GM12878 (cell line): ENCODE results near the gene TPM4.

Source experiments
- BMI1 ChIP-seq: fragments of 450-650 bp; IDR thresholded peaks from 2 replicates; pipeline ENCODE4 v1.6.1; 2016; ENCODE audit warnings: mild to moderate bottlenecking, moderate library complexity, borderline replicate concordance
- CREM ChIP-seq: IDR thresholded peaks from 2 replicates; pipeline ENCODE4 v1.6.1; 2014; ENCODE audit warnings: antibody characterized with exemption, low read depth
- CTCF ChIP-seq, 3 experiments: IDR thresholded peaks in 2 of 3; conservative IDR thresholded peaks in 1 of 3; 2 replicates each; pipeline ENCODE4 v1.5.1; 2011; ENCODE audit warnings: low read depth in 3 of 3, low read length in 3 of 3, mild to moderate bottlenecking in 3 of 3, control low read depth in 2 of 3, moderate library complexity in 2 of 3, inconsistent platforms in 1 of 3, mixed read lengths in 1 of 3; ENCODE audit not compliant: control insufficient read depth in 2 of 3, insufficient read depth in 1 of 3; ENCODE audit errors: extremely low read depth in 1 of 3
- KAT2A ChIP-seq: conservative IDR thresholded peaks from 2 replicates; pipeline ENCODE4 v1.6.1; 2011; ENCODE audit warnings: low read depth, low read length; ENCODE audit not compliant: control insufficient read depth
- POLR2A ChIP-seq: IDR thresholded peaks from 2 replicates; pipeline ENCODE4 v1.6.1; 2011; ENCODE audit warnings: low read depth, mild to moderate bottlenecking, low read length
- RCOR1 ChIP-seq: conservative IDR thresholded peaks from 2 replicates; pipeline ENCODE4 v1.6.1; 2012; ENCODE audit warnings: low read depth, low read length, improper control_type of control experiment
- SRF ChIP-seq, 2 experiments: IDR thresholded peaks; 2 replicates each; pipeline ENCODE4 v1.6.1; 2011; ENCODE audit warnings: low read depth in 2 of 2, low read length in 2 of 2, mild to moderate bottlenecking in 1 of 2, moderate library complexity in 1 of 2
- TCF3 ChIP-seq: IDR thresholded peaks from 2 replicates; pipeline ENCODE4 v1.6.1; 2012; ENCODE audit warnings: low read depth, mild to moderate bottlenecking, low read length, borderline replicate concordance; ENCODE audit not compliant: insufficient read depth
- YY1 ChIP-seq: IDR thresholded peaks from 2 replicates; pipeline ENCODE4 v1.6.1; 2011; ENCODE audit warnings: low read depth, mild to moderate bottlenecking, low read length
- ZNF24 ChIP-seq: fragments of 450-650 bp; IDR thresholded peaks from 2 replicates; pipeline ENCODE4 v1.6.1; 2017; ENCODE audit warnings: antibody characterized with exemption, mild to moderate bottlenecking
- ZZZ3 ChIP-seq: IDR thresholded peaks from 2 replicates; pipeline ENCODE4 v1.6.1; 2011; ENCODE audit warnings: low read depth; ENCODE audit not compliant: control insufficient read depth, insufficient read length
- TF ChIP-seq, protein P1 (sequence below): IDR thresholded peaks from 2 replicates; pipeline ENCODE4 v1.6.1; 2011; ENCODE audit warnings: low read depth, low read length, improper control_type of control experiment, borderline replicate concordance

DNA sequence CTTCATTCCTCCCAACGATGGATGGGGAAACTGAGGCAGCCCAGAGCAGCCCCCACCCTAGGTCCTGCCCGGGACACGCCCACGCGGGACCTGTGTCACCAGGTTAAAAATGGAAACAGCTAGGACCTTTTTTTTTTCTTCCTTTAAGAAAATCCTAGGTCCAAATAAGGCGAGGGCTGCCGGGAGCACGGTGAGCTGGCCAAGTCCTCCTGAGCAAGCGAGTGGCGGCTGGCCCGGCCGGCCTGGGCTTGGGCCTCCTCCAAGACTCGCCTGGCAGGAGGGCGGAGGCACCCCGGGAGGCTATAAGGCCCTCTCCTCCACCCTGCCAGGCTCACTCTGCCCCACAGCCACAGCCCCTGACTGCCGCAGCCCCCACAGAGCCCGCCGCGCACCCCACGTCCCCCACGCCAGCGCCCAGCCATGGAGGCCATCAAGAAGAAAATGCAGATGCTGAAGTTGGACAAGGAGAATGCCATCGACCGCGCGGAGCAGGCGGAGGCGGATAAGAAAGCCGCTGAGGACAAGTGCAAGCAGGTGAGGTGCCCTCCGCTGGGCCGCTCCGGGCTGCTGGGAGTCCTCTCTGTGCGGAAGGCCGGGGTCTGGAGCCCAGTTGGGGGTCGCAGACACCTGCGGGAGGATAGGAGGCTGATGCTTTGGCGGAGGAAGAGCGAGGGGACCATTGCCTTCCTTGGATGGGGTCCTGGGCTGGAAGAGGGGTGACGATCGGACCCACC is 8.9 kb upstream of the TPM4 start:
- TF ChIP-seq YY1, result no peak
- TF ChIP-seq, protein P1, sequence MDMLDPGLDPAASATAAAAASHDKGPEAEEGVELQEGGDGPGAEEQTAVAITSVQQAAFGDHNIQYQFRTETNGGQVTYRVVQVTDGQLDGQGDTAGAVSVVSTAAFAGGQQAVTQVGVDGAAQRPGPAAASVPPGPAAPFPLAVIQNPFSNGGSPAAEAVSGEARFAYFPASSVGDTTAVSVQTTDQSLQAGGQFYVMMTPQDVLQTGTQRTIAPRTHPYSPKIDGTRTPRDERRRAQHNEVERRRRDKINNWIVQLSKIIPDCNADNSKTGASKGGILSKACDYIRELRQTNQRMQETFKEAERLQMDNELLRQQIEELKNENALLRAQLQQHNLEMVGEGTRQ, result no peak
- TF ChIP-seq ZNF24, result no peak
- TF ChIP-seq SRF (IDR thresholded peaks at IDR 0.05; ENCODE audit: low read depth in 2 of 2, low read length in 2 of 2), result no peak
- no peak for TF ChIP-seq CTCF (IDR thresholded peaks at IDR 0.05 in 2 of 3, conservative IDR thresholded peaks at IDR 0.05 in 1 of 3; ENCODE audit: control insufficient read depth in 2 of 3, extremely low read depth in 1 of 3, insufficient read depth in 1 of 3, low read depth in 3 of 3, low read length in 3 of 3)
- TF ChIP-seq KAT2A, result no peak
- TF ChIP-seq TCF3, result no peak
- no peak for TF ChIP-seq POLR2A
- no peak for TF ChIP-seq CREM
- no peak for TF ChIP-seq BMI1
- no peak for TF ChIP-seq RCOR1
- TF ChIP-seq ZZZ3, result no peak
